GM12878 (cell line): ENCODE data around the gene GABRR3.

Experiments
- EP300 ChIP-seq, 2 experiments: fragments of 150-350 bp in 1 of 2; IDR thresholded peaks; 2 replicates each; pipeline ENCODE4 v1.6.1; 2011 to 2012; ENCODE audit warnings: low read depth in 2 of 2, low read length in 2 of 2, borderline replicate concordance in 1 of 2, improper control_type of control experiment in 1 of 2, inconsistent platforms in 1 of 2; ENCODE audit not compliant: control insufficient read depth in 1 of 2
- ZNF274 ChIP-seq: IDR thresholded peaks from one replicate; pipeline ENCODE4 v1.8.0; 2011; ENCODE audit not compliant: insufficient read length, insufficient read depth
- TF ChIP-seq, protein P1 (sequence below): IDR thresholded peaks from 2 replicates; pipeline ENCODE4 v1.6.1; 2012; ENCODE audit warnings: low read length, inconsistent platforms
- TF ChIP-seq, protein P2 (sequence below), 3 experiments: IDR thresholded peaks in 2 of 3; conservative IDR thresholded peaks in 1 of 3; 2 replicates each; pipeline ENCODE4 v1.5.1; 2011; ENCODE audit warnings: low read depth in 3 of 3, low read length in 3 of 3, mild to moderate bottlenecking in 3 of 3, control low read depth in 2 of 3, moderate library complexity in 2 of 3, inconsistent platforms in 1 of 3, mixed read lengths in 1 of 3; ENCODE audit not compliant: control insufficient read depth in 2 of 3, insufficient read depth in 1 of 3; ENCODE audit errors: extremely low read depth in 1 of 3

DNA sequence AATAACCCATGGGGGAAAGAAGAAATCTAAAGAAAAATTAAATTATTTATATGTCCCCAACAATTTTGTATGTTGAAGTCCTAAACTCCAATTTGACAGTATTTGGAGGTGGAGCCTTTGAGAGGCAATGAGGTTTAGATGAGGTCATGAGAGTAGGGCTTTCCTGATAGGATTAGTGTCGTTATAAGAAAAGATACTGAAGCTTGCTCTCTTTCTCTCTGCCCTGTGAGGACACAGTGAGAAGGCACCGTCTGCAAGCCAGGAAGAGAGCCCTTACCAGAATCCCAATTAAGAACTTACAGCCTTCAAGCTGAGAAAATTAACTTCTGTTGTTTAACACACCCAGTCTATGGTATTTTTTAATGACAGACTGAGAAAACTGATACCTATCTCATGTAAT is 35.7 kb upstream of the GABRR3 start:
- TF ChIP-seq, protein P1, sequence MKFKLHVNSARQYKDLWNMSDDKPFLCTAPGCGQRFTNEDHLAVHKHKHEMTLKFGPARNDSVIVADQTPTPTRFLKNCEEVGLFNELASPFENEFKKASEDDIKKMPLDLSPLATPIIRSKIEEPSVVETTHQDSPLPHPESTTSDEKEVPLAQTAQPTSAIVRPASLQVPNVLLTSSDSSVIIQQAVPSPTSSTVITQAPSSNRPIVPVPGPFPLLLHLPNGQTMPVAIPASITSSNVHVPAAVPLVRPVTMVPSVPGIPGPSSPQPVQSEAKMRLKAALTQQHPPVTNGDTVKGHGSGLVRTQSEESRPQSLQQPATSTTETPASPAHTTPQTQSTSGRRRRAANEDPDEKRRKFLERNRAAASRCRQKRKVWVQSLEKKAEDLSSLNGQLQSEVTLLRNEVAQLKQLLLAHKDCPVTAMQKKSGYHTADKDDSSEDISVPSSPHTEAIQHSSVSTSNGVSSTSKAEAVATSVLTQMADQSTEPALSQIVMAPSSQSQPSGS, result no peak
- no peak for TF ChIP-seq EP300 (IDR thresholded peaks at IDR 0.05; ENCODE audit: borderline replicate concordance in 1 of 2, control insufficient read depth in 1 of 2, low read depth in 2 of 2, low read length in 2 of 2)
- TF ChIP-seq, protein P2, sequence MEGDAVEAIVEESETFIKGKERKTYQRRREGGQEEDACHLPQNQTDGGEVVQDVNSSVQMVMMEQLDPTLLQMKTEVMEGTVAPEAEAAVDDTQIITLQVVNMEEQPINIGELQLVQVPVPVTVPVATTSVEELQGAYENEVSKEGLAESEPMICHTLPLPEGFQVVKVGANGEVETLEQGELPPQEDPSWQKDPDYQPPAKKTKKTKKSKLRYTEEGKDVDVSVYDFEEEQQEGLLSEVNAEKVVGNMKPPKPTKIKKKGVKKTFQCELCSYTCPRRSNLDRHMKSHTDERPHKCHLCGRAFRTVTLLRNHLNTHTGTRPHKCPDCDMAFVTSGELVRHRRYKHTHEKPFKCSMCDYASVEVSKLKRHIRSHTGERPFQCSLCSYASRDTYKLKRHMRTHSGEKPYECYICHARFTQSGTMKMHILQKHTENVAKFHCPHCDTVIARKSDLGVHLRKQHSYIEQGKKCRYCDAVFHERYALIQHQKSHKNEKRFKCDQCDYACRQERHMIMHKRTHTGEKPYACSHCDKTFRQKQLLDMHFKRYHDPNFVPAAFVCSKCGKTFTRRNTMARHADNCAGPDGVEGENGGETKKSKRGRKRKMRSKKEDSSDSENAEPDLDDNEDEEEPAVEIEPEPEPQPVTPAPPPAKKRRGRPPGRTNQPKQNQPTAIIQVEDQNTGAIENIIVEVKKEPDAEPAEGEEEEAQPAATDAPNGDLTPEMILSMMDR (IDR thresholded peaks at IDR 0.05 in 2 of 3, conservative IDR thresholded peaks at IDR 0.05 in 1 of 3; ENCODE audit: control insufficient read depth in 2 of 3, extremely low read depth in 1 of 3, insufficient read depth in 1 of 3, low read depth in 3 of 3, low read length in 3 of 3), result no peak
- no peak for TF ChIP-seq ZNF274
